ENCODE results near the gene ACOT7.

- no peak for TF ChIP-seq CTCF (IDR thresholded peaks at IDR 0.05)
- no peak for TF ChIP-seq POLR2A (IDR thresholded peaks at IDR 0.05)
- TF ChIP-seq EP300 (IDR thresholded peaks at IDR 0.05) = no peak
Measured at GRCh38 chr1:6410248-6410893, 16.8 kb upstream of the ACOT7 start.
